PC-3 (cell line): ENCODE data around the gene RPS6KA2. TPM values are rescaled to one million over a fixed set of nuclear protein-coding genes. Genes with fewer than 3 reads are reported as not detected.

Source experiments
- ATAC-seq: fragments of 200-7000 bp; cut with Tn5 transposase; 2 replicates; pipeline ENCODE4 v1.9.1; 2020; ENCODE audit warnings: mild to moderate bottlenecking, moderate library complexity
- BruUV-seq: library from RNA; stranded (reverse); fragments of 400-500 nt; replicated peaks from 2 replicates; lab custom pipeline; 2021; lab: Mats Ljungman, UMichigan
- CTCF ChIA-PET: fragments of 300-600 bp; sonication (Branson Sonifier 250); formaldehyde crosslinking; loops from one replicate; lab custom pipeline; 2022; ENCODE audit warnings: antibody characterized with exemption; lab: Charles Lee
- POLR2A ChIA-PET: fragments of 300-600 bp; sonication (Branson Sonifier 250); formaldehyde crosslinking; loops from one replicate; lab custom pipeline; 2022; ENCODE audit warnings: antibody characterized with exemption; ENCODE audit not compliant: unreplicated experiment; lab: Charles Lee
- DNase-seq: peaks from one replicate; pipeline ENCODE4 v3.0.0-alpha.2; 2015
- H2AFZ ChIP-seq: fragments of 300-600 bp; sonication (generic); 2 replicates; pipeline ENCODE4 v1.6.0; 2016; ENCODE audit warnings: antibody characterized with exemption, low read length
- H3F3A ChIP-seq: fragments of 300-600 bp; sonication (generic); one replicate; pipeline ENCODE4 v1.6.0; 2017; ENCODE audit warnings: antibody characterized with exemption, low read length, control low read depth, mild to moderate bottlenecking; ENCODE audit not compliant: unreplicated experiment
- H3K27ac ChIP-seq: fragments of 300-600 bp; sonication (generic); 2 replicates; pipeline ENCODE4 v1.5.1; 2016; ENCODE audit warnings: mild to moderate bottlenecking, low read length
- H3K27me3 ChIP-seq: fragments of 300-600 bp; sonication (generic); 2 replicates; pipeline ENCODE4 v1.6.1; 2016; ENCODE audit warnings: low read length, mixed read lengths
- H3K36me3 ChIP-seq: fragments of 300-600 bp; sonication (generic); 2 replicates; pipeline ENCODE4 v1.6.1; 2016; ENCODE audit warnings: low read depth, mixed run types, low read length, mixed read lengths
- H3K4me1 ChIP-seq: fragments of 300-600 bp; sonication (generic); 2 replicates; pipeline ENCODE4 v1.5.1; 2016; ENCODE audit warnings: low read length; ENCODE audit not compliant: insufficient read depth
- H3K4me2 ChIP-seq: fragments of 300-600 bp; sonication (generic); 2 replicates; pipeline ENCODE4 v1.6.0; 2016; ENCODE audit warnings: low read length
- H3K4me3 ChIP-seq: fragments of 300-600 bp; sonication (generic); 2 replicates; pipeline ENCODE4 v1.5.1; 2016; ENCODE audit warnings: mild to moderate bottlenecking, low read length, mixed read lengths
- H3K79me2 ChIP-seq: fragments of 300-600 bp; sonication (generic); 2 replicates; pipeline ENCODE4 v1.6.1; 2017; ENCODE audit warnings: low read length, mixed read lengths
- H3K9ac ChIP-seq: fragments of 300-600 bp; sonication (generic); 2 replicates; pipeline ENCODE4 v1.6.0; 2016; ENCODE audit warnings: mild to moderate bottlenecking, low read length
- H3K9me2 ChIP-seq: fragments of 300-600 bp; sonication (generic); replicated peaks from 2 replicates; pipeline ENCODE4 v1.6.1; 2016; ENCODE audit warnings: mixed run types, low read length, mixed read lengths
- H3K9me3 ChIP-seq: fragments of 300-600 bp; sonication (generic); 2 replicates; pipeline ENCODE4 v1.6.1; 2016; ENCODE audit warnings: low read length, mixed read lengths
- H4K20me1 ChIP-seq: fragments of 300-600 bp; sonication (generic); 2 replicates; pipeline ENCODE4 v1.6.1; 2016; ENCODE audit warnings: low read length, mixed read lengths
- EZH2 ChIP-seq: fragments of 300-600 bp; sonication (generic); IDR thresholded peaks from one replicate; pipeline ENCODE4 v1.6.1; 2017; ENCODE audit warnings: antibody characterized with exemption, mild to moderate bottlenecking, low read length; ENCODE audit not compliant: unreplicated experiment
- EZH2phosphoT487 ChIP-seq: fragments of 300-600 bp; sonication (generic); IDR thresholded peaks from 2 replicates; pipeline ENCODE4 v1.6.1; 2018; ENCODE audit warnings: mild to moderate bottlenecking, antibody characterized with exemption, low read length, borderline replicate concordance
- intact Hi-C: fragments of 100-400 bp; cut with micrococcal nuclease; formaldehyde crosslinking; loops from 2 replicates; pipeline ENCODE4 v1.9.0; 2023
- total RNA-seq: library from RNA; depleted of rRNA; stranded (reverse); fragments of >200 nt; gene quantifications from 2 replicates; pipeline ENCODE4 v1.2.3, GENCODE V29; 2014
- TF ChIP-seq, protein P1 (sequence below): fragments of 300-600 bp; sonication (generic); conservative IDR thresholded peaks from 2 replicates; pipeline ENCODE4 v1.5.1; 2017; ENCODE audit warnings: antibody characterized with exemption, low read depth, mild to moderate bottlenecking, low read length

RPS6KA2 gene
- total RNA-seq, 1 experiment from 2014 or later, result 5.1 TPM

DNA sequence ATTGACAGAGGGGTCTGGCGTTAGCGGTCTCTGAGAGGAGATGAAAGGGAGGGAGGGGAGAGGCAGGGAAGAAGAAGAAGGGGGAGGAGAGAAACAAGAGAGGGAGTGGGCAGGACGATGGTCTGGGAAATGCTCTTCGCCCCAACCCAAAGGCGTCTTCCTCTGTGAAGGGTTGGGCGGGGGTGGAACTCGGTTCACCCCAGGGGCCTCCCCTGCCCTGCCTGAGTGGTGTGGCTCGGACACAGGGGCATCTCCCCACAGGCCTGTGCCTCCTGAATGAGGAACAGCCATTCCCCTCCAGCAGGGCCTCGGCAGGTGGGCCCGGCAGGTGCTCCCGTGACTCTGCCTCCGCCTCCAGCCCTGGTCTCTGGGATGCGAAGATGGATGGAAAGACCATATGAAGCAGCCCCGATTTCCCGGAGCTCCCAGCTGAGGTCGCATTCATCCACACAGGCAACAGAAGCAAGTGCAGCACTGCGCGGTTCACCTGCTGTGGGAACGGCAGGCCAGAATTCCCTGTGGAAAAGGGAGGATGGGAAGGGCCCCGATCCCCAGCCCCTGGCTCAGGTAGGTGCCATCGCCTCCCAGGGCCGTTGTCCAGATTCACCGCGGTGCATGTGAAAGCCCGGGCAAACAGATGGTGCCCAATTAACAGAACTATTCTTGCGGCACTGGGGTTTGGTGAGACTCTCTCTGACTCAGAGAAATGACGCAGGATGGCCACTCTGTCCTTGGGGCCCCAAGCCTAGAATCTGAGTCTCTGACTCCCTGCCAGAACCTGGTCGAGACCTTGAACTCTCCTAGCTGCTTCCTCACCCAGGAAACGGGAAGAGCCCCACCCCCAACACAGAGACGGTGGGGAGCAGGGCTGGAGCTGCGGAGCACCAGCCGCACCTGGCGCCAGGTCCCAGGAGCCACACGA, 29.4 kb upstream of the RPS6KA2 start:
- Histone ChIP-seq H3K4me1 (no peaks in the 10 kb centered on the region), H3K36me3 (no peaks in the 10 kb centered on the region), H2AFZ (no peak overlapping the region), H3K79me2 (no peaks in the 10 kb centered on the region), H3F3A (no peaks in the 10 kb centered on the region), H3K9ac (no peak overlapping the region), H3K4me3 (no peak overlapping the region), H4K20me1 (no peaks in the 10 kb centered on the region), H3K9me3 (no peaks in the 10 kb centered on the region), H3K27ac (no peak overlapping the region), H3K27me3 (no peaks in the 10 kb centered on the region), H3K4me2 (no peak overlapping the region), H3K9me2 (no peaks in the 10 kb centered on the region)
- POLR2A ChIA-PET, result no interaction called here
- TF ChIP-seq EZH2 (no peak), EZH2phosphoT487 (no peak)
- TF ChIP-seq, protein P1, sequence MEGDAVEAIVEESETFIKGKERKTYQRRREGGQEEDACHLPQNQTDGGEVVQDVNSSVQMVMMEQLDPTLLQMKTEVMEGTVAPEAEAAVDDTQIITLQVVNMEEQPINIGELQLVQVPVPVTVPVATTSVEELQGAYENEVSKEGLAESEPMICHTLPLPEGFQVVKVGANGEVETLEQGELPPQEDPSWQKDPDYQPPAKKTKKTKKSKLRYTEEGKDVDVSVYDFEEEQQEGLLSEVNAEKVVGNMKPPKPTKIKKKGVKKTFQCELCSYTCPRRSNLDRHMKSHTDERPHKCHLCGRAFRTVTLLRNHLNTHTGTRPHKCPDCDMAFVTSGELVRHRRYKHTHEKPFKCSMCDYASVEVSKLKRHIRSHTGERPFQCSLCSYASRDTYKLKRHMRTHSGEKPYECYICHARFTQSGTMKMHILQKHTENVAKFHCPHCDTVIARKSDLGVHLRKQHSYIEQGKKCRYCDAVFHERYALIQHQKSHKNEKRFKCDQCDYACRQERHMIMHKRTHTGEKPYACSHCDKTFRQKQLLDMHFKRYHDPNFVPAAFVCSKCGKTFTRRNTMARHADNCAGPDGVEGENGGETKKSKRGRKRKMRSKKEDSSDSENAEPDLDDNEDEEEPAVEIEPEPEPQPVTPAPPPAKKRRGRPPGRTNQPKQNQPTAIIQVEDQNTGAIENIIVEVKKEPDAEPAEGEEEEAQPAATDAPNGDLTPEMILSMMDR, result no peak
- BruUV-seq, result no TSS peak
- no peak for DNase-seq
- intact Hi-C loops, result no loop called here
- ATAC-seq, result no peak
- CTCF ChIA-PET, result no interaction called here

DNA sequence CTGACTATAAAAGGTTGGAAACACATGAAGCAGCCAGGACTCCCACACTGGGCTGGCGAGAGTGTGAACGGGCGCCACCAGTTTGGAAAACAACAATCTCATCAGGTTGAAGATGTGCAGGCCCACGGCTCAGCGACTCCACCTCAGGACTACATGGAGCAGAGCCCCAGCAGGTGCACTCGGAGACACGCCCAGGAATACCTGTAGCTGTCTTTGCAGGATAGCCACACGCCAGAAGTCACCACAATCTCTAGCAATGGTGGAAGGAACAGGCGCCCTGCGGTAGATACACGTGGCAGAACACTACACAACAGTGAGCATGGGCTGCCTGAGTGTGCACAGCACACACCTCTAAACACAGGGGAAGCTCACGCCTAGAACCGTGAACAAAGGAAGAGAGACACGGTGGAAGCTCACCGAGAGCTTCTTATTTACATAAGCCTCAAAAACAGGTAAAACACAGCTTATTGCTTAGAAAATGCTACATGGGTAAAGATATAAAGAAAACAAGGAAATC, 28.7 kb upstream of the RPS6KA2 start:
- Histone ChIP-seq H4K20me1 (no peaks in the 10 kb centered on the region), H3K4me2 (no peak overlapping the region), H3K9me2 (no peaks in the 10 kb centered on the region), H3K27me3 (no peaks in the 10 kb centered on the region), H3K9me3 (no peaks in the 10 kb centered on the region), H3K4me1 (no peaks in the 10 kb centered on the region), H3K4me3 (no peak overlapping the region), H3K9ac (no peak overlapping the region), H3K79me2 (no peaks in the 10 kb centered on the region), H3F3A (no peaks in the 10 kb centered on the region), H3K36me3 (no peaks in the 10 kb centered on the region), H3K27ac (no peak overlapping the region), H2AFZ (no peak overlapping the region)
- TF ChIP-seq EZH2 (no peak), EZH2phosphoT487 (no peak)
- TF ChIP-seq, protein P1, result no peak
- no peak for ATAC-seq
- intact Hi-C loops, result no loop called here
- ChIA-PET CTCF (no interaction called here), POLR2A (no interaction called here)
- DNase-seq, result no peak
- BruUV-seq, result no TSS peak

DNA sequence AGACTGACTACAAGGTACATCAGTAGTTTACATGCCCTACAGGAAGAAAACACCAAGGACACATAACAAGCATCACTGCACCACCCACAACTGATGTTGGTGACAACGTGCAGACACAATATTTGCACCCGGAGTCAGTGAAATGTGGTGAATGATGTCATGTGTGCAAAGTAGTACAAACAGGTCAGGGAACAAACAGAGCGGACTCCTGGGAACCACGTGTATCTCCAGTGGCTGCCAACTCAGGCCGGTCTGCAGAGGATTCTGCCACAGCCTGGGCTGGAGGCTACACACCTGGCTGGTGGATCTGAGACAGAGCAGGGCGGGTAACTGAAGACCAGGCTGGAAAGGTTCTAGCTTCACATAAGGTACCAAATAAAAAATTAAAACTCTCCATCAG, 28.2 kb upstream of the RPS6KA2 start:
- H3K4me2 ChIP-seq, result no peak overlapping the region
- H3K4me1 ChIP-seq, result no peaks in the 10 kb centered on the region
- no peaks in the 10 kb centered on the region for H3K27me3 ChIP-seq
- no peaks in the 10 kb centered on the region for H3F3A ChIP-seq
- H3K9me3 ChIP-seq, result no peaks in the 10 kb centered on the region
- no peak for TF ChIP-seq EZH2
- TF ChIP-seq, protein P1, result no peak
- no peaks in the 10 kb centered on the region for H4K20me1 ChIP-seq
- no peak for ATAC-seq
- CTCF ChIA-PET, result no interaction called here
- no peaks in the 10 kb centered on the region for H3K36me3 ChIP-seq
- H3K27ac ChIP-seq, result no peak overlapping the region
- H3K9ac ChIP-seq, result no peak overlapping the region
- intact Hi-C loops, result no loop called here
- H3K79me2 ChIP-seq, result no peaks in the 10 kb centered on the region
- DNase-seq, result no peak
- BruUV-seq, result no TSS peak
- POLR2A ChIA-PET, result no interaction called here
- no peak overlapping the region for H3K4me3 ChIP-seq
- no peaks in the 10 kb centered on the region for H3K9me2 ChIP-seq
- no peak overlapping the region for H2AFZ ChIP-seq
